HG03378 (cell line): ENCODE data around the gene SMIM1.

Experiments used
- ATAC-seq: cut with Tn5 transposase; IDR thresholded peaks from one replicate; pipeline ENCODE4 v1.9.1; 2021; ENCODE audit warnings: mild to moderate bottlenecking, moderate library complexity; ENCODE audit not compliant: unreplicated experiment

Gene SMIM1

GRCh38 chr1:3775490-3776230 is 3.1 kb downstream of the SMIM1 start:
- no peak for ATAC-seq

GRCh38 chr1:3776231-3776961 is 3.8 kb downstream of the SMIM1 start:
- ATAC-seq = no peak

- no peak for ATAC-seq
Observed at GRCh38 chr1:3777078-3777547, 4.6 kb downstream of the SMIM1 start.

GRCh38 chr1:3777647-3778589 is 5.4 kb downstream of the SMIM1 start:
- no peak for ATAC-seq

GRCh38 chr1:3778590-3779264 is 6.2 kb downstream of the SMIM1 start:
- no peak for ATAC-seq

GRCh38 chr1:3779265-3779911 is 6.8 kb downstream of the SMIM1 start:
- no peak for ATAC-seq

GRCh38 chr1:3779912-3780416 is 7.4 kb downstream of the SMIM1 start:
- ATAC-seq = no peak

GRCh38 chr1:3780901-3781300 is 8.4 kb downstream of the SMIM1 start:
- ATAC-seq = no peak

GRCh38 chr1:3783651-3784474 is 11.3 kb downstream of the SMIM1 start:
- no peak for ATAC-seq

- no peak for ATAC-seq
Observed at GRCh38 chr1:3785045-3785444, 12.5 kb downstream of the SMIM1 start.

- no peak for ATAC-seq
Observed at GRCh38 chr1:3785456-3786157, 13.1 kb downstream of the SMIM1 start.

GRCh38 chr1:3786468-3787348 is 14.2 kb downstream of the SMIM1 start:
- ATAC-seq = no peak

- no peak for ATAC-seq
Observed at GRCh38 chr1:3787349-3787715, 14.8 kb downstream of the SMIM1 start.

GRCh38 chr1:3787745-3788605 is 15.4 kb downstream of the SMIM1 start:
- no peak for ATAC-seq

- ATAC-seq = no peak
Observed at GRCh38 chr1:3788756-3789420, 16.3 kb downstream of the SMIM1 start.
